Heart left ventricle (tissue), 13 donors: ENCODE results near the gene ACVR2A.

Experiments used
- CTCF ChIP-seq, 12 donors: fragments of 200-600 bp; sonication (generic) in 4 of 12; IDR thresholded peaks; one replicate each; pipeline versions ENCODE4 v1.5.0 to v1.8.0; 2018 to 2022; ENCODE audit warnings: antibody characterized with exemption in 12 of 12, mild to moderate bottlenecking in 5 of 12
- POLR2A ChIP-seq, 2 donors: fragments of 450-650 bp; IDR thresholded peaks; one replicate each; pipeline ENCODE4 v1.6.1; 2017; ENCODE audit warnings: antibody characterized with exemption in 2 of 2, mild to moderate bottlenecking in 2 of 2, moderate library complexity in 2 of 2
- donor health status: ischemic (EF 13 %, LVEDD 7.1; RV severe dilation, severe dysfunction).
- donor health status: DM: no; HTN: yes; CAD: no.
- donor health status: DM: no; HTN: no; CAD: no.
- donor health status: ischemic (EF 25% LVEDD 6.9; RV normal size, moderate dysfunction).
- donor health status: ischemic (EF 25% LVEDD 5.7; RV mildly dilated, moderate dysfunction).
- donor health status: ischemic (EF 35%, LVEDD 5.7; RV mildly dilated, moderate dysfunction).
- donor health status: nonischemic (EF 11% LVEDD 7.7; RV severe dilation, severe dysfunction).
- donor health status: DM: yes; HTN: yes; CAD: no.
- donor health status: PGD.
- donor health status: ischemic (EF 29% LVEDD 5.4; RV normal size, mild dysfunction).
- donor health status: nonischemic (EF 23%, LVEDD 6.1; RV moderate dilation, normal function).

DNA sequence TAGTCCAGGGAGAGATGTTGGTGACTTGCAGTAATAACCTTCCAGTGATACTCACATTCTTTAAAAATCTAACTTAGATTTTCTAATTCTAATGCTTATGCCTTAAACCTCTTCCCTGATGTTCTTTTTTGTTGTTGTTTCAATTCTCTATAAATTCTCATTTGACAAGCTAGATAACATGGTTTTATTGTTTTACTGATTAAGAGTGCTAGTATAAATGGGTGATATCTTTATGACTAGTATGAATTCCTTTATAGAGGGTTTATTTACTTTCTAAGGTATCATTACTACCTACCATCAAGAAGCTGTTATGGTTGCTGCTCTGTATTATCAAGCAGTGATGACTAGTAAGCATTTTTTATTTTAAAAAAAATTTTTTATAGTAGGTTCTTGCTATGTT is 35.0 kb downstream of the ACVR2A start:
- TF ChIP-seq CTCF (IDR thresholded peaks at IDR 0.05) (no peak), POLR2A (IDR thresholded peaks at IDR 0.05) (no peak)
